IPS-18c (cell line): ENCODE measurements around the gene ATAD3A.
A peak's percentile ranks its signal among the peaks of the same experiment; 100 is the strongest.
"Not testable (repeated sequence)": the region's sequence is repeated elsewhere in the genome, so short reads cannot be mapped to it uniquely, and the experiment has no call there.

Experiments
- H3K4me3 ChIP-seq: 2 replicates; pipeline ENCODE4 v1.7.0; 2013; ENCODE audit warnings: low read depth, mild to moderate bottlenecking, low read length, moderate library complexity; ENCODE audit not compliant: insufficient read depth
- H3K9me3 ChIP-seq: one replicate; pipeline ENCODE4 v1.6.1; 2013; ENCODE audit warnings: mild to moderate bottlenecking, low read length, moderate library complexity; ENCODE audit not compliant: control insufficient read depth, insufficient read depth

Gene ATAD3A

GRCh38 chr1:1511533-1512285 lies at the start of gene ATAD3A:
Gene ATAD3A, plus strand, starts transcription at chr1:1512162. Its CDS starts 107 bp downstream, at chr1:1512269.
- H3K4me3 ChIP-seq, result peak within 1 kb of the TSS; percentile 98
- H3K9me3 ChIP-seq, result no peaks in the 10 kb centered on the region

- no peaks in the 10 kb centered on the region for H3K9me3 ChIP-seq
- H3K4me3 ChIP-seq, result no peak overlapping the region
Measured at GRCh38 chr1:1462318-1462966, 49.5 kb upstream of the ATAD3A start.

GRCh38 chr1:1463312-1463711 lies 48.6 kb upstream of the ATAD3A start:
- no peak overlapping the region for H3K4me3 ChIP-seq
- H3K9me3 ChIP-seq, result no peaks in the 10 kb centered on the region

- H3K4me3 ChIP-seq, H3K9me3 ChIP-seq: not testable (repeated sequence)
Measured at GRCh38 chr1:1468196-1468985, 43.6 kb upstream of the ATAD3A start.

- Histone ChIP-seq H3K4me3 (peak overlapping the region; percentile 36), H3K9me3 (no peaks in the 10 kb centered on the region)
Measured at GRCh38 chr1:1470626-1471388, 41.2 kb upstream of the ATAD3A start.

DNA sequence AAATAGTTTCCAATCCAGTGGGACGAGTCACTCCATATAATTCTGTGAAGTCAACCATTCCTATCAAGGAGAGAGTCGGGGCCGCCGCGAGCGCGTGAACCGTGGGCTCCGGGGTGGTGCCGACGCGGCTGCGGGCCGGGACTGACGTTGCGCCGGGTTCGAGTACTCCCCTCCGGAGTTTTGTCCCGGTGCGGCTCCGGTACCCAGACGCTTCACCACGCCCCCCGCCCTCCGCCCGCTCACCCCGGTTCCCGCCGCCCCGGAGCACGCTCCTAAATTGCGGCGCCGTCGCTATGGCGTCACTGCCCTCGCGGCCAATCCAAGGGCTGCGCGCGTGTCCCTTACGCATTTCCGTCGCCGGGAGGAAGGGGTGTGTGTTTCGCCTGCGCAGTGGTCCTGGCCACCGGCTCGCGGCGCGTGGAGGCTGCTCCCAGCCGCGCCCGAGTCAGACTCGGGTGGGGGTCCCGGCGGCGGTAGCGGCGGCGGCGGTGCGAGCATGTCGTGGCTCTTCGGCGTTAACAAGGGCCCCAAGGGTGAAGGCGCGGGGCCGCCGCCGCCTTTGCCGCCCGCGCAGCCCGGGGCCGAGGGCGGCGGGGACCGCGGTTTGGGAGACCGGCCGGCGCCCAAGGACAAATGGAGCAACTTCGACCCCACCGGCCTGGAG lies 40.4 kb upstream of the ATAD3A start, which contains the start of gene ATAD3B:
Gene ATAD3B, plus strand, starts transcription at position 377 of the 664 bp plus-strand sequence. Its CDS starts 120 bp downstream, at position 497.
- H3K4me3 ChIP-seq, result peak within 1 kb of the TSS; percentile 56
- H3K9me3 ChIP-seq, result no peaks in the 10 kb centered on the region

GRCh38 chr1:1472053-1472876 lies 39.7 kb upstream of the ATAD3A start:
- not testable (repeated sequence) for H3K9me3 ChIP-seq

GRCh38 chr1:1476011-1476410 lies 36.0 kb upstream of the ATAD3A start:
- H3K4me3 ChIP-seq, result not testable (repeated sequence)

More at GRCh38 chr1:1472053-1472876, 39.7 kb upstream of the ATAD3A start:
- H3K4me3 ChIP-seq, result peak overlapping the region; percentile 56

GRCh38 chr1:1477206-1477605 lies 34.8 kb upstream of the ATAD3A start:
- H3K9me3 ChIP-seq, result no peaks in the 10 kb centered on the region
- no peak overlapping the region for H3K4me3 ChIP-seq

More at GRCh38 chr1:1476011-1476410, 36.0 kb upstream of the ATAD3A start:
- H3K9me3 ChIP-seq, result not testable (repeated sequence)

- Histone ChIP-seq H3K9me3 (no peaks in the 10 kb centered on the region), H3K4me3 (no peak overlapping the region)
Measured at GRCh38 chr1:1479547-1480487, 32.1 kb upstream of the ATAD3A start.

- not testable (repeated sequence) for H3K9me3 ChIP-seq, H3K4me3 ChIP-seq
Measured at GRCh38 chr1:1480488-1480867, 31.5 kb upstream of the ATAD3A start.

- not testable (repeated sequence) for H3K9me3 ChIP-seq, H3K4me3 ChIP-seq
Measured at GRCh38 chr1:1481811-1482210, 30.2 kb upstream of the ATAD3A start.

- no peak overlapping the region for H3K4me3 ChIP-seq
- H3K9me3 ChIP-seq, result no peaks in the 10 kb centered on the region
Measured at GRCh38 chr1:1482856-1483255, 29.1 kb upstream of the ATAD3A start.

- Histone ChIP-seq H3K4me3 (no peak overlapping the region), H3K9me3 (no peaks in the 10 kb centered on the region)
Measured at GRCh38 chr1:1483714-1484113, 28.2 kb upstream of the ATAD3A start.
